ENCODE measurements around the gene CMC2.

DNA sequence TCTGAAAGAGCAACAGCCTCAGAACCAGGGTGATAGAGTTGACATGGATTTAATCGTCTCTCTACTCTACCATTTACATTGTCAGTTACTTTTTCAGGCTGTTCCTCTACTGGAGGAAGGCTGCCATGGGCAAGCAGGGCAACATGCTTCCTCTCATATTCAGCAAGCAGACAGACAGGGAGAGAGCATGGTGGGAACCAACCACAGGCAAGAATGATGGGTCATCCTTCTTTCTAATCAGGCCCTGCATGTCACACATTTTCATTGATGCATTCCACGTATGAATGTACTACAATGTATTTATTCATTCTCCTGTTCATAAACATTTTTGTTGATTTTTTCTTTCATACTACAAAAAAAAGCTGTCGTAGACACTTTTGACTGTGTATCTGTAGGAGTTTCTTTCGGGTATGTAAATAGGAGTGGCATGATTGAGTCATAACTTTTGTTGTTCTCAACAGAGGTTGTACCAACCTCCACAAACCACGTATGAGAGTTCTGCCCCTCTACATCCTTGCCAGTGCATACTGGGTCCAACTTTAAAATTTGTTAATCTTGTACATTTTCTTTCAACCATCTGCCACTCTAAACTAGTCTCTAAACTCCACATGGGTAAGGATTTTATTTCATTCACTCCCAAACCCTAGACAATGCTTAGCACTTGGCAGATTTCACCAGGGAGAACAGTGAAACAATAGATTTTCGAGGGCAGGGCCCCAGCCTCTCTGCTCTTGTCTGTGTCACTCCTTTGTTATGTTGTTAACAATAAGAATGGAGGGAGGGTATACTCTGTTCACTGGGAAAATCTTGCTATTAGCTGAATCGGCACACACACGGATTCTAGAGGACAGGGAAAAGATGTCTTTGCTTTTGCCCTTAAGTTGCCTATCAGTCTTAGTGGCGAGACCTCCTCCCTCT lies 58.7 kb downstream of the CMC2 start:
- TF ChIP-seq POLR2A (IDR thresholded peaks at IDR 0.05): no peak
- TF ChIP-seq, protein P1, sequence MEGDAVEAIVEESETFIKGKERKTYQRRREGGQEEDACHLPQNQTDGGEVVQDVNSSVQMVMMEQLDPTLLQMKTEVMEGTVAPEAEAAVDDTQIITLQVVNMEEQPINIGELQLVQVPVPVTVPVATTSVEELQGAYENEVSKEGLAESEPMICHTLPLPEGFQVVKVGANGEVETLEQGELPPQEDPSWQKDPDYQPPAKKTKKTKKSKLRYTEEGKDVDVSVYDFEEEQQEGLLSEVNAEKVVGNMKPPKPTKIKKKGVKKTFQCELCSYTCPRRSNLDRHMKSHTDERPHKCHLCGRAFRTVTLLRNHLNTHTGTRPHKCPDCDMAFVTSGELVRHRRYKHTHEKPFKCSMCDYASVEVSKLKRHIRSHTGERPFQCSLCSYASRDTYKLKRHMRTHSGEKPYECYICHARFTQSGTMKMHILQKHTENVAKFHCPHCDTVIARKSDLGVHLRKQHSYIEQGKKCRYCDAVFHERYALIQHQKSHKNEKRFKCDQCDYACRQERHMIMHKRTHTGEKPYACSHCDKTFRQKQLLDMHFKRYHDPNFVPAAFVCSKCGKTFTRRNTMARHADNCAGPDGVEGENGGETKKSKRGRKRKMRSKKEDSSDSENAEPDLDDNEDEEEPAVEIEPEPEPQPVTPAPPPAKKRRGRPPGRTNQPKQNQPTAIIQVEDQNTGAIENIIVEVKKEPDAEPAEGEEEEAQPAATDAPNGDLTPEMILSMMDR (IDR thresholded peaks at IDR 0.05 in 8 of 11, conservative IDR thresholded peaks at IDR 0.05 in 3 of 11): no peak

Measured in spleen (tissue), 7 donors.